Measurements from ENCODE around the gene FH.

GRCh38 chr1:241518476-241519307, 863 bp downstream of the FH start:
- TF ChIP-seq CTCF (IDR thresholded peaks at IDR 0.05) (no peak), POLR2AphosphoS5 (IDR thresholded peaks at IDR 0.05) (no peak), POLR2A (IDR thresholded peaks at IDR 0.05) (no peak), EP300 (IDR thresholded peaks at IDR 0.05) (no peak)

Measured in stomach (tissue), 4 donors.